ENCODE measurements around the gene TRIM28.
A peak's percentile ranks its signal among the peaks of the same experiment; 100 is the strongest.
"Not testable (repeated sequence)": the region's sequence is repeated elsewhere in the genome, so short reads cannot be mapped to it uniquely, and the experiment has no call there.

TRIM28 gene

DNA sequence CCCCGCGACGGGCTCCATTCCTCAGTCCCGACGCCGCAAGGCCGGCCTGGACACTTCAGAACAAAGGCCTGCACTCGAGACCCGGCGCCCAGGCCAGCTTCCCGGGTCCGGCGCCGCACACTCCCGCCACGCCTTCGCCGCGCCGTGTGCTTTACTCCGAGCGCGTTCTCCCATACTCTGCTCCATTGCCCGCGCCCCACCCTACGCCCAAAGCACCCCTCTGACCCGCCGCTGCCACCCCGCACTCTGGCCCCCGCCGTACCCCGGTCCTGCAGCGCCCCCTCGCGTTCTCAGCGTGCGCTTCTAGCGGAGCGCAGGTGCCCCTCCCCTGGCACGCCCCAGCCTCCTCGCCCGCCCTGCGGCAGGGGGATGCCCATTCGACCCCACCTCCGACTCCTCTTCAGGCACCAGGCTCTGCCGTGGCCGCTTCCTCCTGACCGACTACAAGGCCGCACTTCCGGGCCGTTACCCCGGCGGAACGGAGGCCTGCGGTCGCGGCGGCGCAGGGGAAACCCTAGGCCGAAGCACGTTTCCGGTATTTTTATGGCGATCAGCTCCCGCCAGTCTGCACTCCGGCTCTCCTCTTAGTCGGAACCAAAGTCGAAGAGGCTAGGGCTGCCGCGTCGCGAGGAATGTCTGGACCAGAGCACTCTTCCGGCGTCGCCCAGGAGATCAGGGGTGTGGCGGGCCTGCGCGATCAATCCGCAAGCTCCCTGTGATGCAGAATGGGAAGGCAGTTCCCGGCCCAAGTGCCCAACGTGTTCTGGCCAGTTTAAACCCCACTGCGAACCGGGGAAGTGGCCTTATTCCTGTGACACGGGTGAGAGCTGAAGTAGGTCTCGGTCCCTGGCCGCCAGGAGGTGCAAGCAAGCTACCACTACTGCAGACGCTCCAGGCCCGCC is 24.3 kb upstream of the TRIM28 start, which contains the start of gene ZBTB45:
Gene ZBTB45, minus strand, starts transcription at position 456 of the 902 bp plus-strand sequence. CDS start 2,137 bp downstream, outside the sequence.
- peak; percentile 96 for DNase-seq

DNA sequence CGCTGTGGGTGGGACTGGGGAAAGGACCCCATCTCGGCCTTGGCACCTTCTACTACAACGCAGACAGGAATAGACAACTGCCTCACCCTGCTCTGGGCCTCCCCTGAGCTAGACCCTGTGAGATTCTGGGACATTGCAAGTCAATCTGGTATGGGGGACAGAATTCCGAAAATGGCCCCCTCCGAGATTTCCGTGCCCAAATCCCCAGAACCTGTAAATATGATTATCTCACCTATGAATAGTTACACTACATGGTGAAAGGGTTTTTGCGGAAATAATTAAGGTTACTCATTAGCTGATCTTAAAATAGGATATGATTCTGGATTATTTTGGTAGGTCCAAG is 23.6 kb upstream of the TRIM28 start:
- no peak for DNase-seq

DNA sequence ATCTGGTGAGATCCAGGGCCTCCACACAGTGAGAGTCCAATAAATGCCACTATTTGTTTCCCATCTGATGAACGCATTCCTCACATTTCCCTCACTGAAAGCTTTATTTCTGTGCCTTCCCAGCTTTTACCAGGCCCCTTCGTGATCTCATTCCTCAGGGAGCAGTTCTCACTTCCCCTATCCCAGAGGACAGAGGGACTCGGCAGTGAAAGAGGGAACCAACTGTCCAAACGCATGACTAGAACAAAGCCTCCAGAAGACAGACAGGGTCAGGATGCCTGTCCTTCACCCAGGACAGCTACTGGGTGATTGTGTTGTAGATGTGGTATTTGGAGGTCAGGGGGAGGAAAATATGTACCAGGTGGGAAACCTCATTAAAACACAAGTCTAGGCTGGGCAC is 22.2 kb upstream of the TRIM28 start:
- no peak for DNase-seq

DNA sequence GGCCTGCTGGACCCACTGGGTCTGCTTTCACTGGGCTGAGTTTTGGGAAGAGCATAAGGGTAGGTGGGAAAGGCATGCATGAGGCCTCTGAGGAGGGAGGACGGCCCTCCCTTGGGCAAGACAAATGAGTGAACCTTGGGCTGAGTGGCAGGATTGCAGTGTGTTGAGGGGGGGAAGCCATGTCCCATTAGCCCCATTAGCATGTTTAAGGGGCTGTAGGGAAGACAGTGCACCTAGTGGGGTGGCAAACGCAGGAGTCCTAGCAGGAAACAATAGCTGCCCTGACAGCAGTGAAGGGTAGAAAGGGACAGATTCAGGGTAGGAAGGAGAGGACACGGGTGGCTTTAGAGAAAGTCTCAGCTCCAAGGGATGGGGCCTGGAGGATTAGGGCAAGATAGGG is 21.2 kb upstream of the TRIM28 start:
- no peak for DNase-seq

DNA sequence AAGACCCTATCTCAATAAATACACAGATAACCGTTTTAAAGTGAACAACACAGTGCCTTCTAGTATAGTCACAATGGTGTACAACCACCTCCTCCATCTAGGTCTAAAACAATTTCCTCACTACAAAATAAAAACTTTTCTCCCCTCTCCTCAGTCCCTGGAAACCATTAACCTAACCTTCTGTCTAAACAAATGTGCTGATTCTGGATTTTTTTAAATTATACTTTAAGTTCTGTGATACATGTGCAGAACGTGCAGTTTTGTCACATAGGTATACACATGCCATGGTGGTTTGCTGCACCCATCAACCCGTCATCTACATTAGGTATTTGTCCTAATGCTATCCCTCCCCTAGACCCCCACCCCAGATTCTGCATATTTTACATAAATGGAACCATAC is 14.5 kb upstream of the TRIM28 start:
- no peak for DNase-seq

DNA sequence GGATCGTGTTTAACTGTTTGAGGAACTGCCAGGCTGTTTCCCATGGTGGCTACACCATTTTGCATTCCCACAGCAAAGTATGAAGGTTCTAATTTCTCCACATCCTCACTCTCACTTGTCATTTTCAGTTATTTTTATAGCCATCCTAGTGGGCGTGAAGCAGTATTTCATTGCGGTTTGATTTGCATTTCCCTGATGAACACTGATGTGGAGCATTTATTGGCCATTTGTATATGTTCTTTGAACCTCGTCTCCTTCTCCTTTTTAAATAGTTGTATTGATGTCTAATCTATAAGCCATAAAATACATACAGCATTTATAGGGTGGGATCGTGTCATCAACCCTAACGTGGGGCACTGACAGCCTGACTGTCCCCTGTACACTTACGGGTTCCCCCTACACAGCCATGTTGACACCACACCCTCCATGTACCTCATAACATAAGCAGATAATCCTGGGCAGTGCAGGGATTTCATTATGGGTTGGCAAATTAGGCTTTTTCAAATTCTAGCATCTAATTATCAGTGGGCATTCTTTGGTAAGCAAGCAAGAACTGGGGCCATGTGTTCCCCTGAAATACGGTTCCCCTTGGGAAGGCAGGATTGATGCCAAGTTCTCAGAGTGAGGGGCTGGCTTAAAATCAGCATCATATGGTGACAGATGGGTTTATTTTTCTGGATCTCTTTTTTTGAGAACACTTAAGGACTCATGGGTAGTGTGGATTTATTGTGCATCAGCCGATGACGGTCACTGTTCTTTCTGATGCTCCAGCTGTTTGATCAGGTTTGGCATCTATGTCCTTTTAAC is 12.6 kb upstream of the TRIM28 start:
- DNase-seq = no peak

DNA sequence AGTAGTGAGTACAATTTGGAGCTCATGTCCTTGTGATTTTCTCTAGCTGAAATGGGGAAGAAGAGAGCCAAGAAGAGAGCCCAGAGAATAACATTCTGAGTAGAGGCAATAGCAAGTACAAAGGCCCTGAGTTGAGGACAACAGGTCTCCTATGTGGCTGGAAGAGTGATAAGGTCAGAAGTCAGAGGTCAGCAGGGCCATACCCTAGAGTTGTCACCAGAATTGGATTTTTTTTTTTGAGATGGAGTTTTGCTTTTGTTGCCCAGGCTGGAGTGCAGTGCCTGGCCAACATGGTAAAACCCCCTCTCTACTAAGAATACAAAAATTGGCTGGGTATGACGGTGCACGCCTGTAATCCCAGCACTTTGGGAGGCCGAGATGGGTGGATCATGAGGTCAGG is 8.0 kb upstream of the TRIM28 start:
- DNase-seq = no peak

DNA sequence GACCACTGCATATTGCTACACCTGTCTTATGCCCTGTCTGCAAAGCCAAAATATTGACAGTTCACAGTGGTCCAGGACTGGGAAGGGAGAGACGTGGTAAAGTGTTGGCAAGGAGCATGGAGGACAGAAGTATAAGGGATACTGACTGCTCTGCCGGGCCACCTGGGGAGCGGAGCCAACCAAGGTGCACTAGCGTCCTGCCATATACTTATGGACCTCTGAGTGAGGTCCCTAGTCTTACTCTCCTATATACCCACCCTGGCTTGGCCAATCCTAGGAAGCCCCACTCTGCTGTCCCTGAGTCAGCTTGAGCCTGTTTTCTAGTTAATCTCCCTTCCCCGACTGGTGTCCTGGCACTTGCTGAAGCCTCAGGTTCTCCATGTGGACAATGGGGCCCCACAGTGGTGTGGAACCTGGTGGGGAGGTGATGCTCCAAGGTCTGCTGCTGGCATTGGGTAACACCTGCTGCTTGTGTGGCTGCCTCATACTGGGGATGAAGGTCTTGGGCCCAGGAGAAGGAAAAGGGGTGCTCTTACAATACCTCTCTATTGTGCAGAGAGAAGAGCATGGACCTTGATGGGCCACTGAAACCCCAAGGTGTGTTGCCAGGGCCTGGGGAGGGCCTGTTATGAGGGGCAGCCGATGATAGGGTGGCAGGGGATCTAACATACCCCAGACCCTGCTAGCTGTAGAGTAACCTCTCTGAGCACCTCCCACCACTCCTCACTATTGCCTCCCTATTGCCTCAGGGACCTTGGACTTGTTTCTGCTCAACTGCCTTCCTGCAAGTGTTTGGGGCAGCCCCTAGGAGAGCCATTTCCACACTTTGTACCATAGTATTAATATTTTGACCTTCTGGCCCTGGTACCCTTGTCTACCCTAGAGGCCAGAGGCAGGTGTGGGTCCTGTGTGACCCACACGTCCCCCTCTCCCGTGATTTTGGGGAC is 6.7 kb upstream of the TRIM28 start:
- DNase-seq = no peak

DNA sequence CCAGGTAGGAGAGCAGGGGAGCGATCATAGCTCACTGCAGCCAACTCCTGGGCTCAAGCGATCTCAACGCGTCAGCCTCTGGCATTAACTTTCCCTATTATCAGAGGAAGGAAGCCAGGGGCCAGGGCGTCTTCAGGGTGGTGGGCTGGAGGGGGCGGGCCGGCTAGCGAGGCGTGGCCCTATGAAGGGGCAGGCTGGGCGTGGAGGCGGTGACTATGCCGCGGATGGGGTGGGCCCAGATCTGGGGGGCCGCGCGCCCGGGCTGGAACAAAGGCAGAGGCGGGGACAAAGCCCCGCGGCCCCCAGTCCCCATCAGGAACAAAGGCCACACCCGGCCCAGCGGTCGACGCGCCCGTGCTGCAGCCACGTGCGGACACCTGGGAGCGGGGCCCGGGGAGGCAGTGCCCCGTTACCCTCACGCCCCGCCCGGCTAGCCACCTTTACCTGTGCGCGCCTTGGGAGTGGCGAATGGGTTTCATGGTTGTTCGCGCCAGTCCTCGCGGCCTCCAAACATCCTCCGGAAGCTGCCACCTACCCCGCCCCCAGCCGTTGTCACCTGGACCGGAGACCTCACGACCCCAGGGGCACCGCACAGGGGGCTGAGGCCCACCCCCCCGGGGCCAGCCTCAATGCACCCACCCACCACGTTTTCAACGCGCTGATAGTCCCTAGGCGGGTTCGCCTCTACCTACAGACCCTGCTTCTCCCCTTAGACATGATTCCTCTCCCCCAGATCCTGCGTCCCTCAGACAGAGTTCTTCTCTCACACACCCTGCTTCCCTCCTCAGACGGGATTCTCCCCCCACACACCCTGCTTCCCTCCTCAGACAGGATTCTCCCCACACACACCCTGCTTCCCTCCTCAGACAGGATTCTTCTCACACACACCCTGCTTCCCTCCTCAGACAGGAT is 5.4 kb upstream of the TRIM28 start:
- DNase-seq = peak; percentile 86

DNA sequence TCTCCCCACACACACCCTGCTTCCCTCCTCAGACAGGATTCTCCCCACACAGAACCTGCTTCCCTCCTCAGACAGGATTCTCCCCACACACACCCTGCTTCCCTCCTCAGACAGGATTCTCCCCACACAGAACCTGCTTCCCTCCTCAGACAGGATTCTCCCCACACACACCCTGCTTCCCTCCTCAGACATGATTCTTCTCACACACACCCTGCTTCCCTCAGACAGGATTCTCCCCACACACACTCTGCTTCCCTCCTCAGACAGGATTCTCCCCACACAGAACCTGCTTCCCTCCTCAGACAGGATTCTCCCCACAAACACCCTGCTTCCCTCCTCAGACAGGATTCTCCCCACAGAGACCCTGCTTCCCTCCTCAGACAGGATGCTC is 4.7 kb upstream of the TRIM28 start:
- DNase-seq = not testable (repeated sequence)

DNA sequence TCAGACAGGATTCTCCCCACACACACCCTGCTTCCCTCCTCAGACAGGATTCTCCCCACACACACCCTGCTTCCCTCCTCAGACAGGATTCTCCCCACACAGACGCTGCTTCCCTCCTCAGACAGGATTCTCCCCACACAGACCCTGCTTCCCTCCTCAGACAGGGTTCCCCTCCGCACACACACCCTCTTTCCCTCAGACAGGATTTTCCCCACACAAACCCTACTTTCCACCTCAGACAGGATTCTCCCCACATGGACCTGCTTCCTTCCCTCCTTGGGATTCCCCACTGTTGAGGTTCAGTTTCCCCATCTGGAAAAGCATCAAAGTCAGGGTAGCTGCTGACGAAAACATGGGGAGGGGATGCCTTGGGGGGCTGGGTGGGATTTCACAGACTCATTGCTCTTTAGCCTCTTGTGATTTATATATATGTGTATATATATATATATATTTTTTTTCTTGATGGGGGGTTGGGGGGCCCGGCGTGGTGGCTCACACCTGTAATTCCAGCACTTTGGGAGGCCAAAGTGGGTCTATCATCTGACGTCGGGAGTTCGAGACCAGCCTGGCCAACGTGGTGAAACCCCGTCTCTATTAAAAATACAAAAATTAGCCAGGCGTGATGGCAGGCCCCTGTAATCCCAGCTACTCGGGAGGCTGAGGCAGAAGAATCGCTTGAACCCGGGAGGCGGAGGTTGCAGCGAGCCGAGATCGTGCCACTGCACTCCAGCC is 1.1 kb upstream of the TRIM28 start:
- DNase-seq = not testable (repeated sequence)

DNA sequence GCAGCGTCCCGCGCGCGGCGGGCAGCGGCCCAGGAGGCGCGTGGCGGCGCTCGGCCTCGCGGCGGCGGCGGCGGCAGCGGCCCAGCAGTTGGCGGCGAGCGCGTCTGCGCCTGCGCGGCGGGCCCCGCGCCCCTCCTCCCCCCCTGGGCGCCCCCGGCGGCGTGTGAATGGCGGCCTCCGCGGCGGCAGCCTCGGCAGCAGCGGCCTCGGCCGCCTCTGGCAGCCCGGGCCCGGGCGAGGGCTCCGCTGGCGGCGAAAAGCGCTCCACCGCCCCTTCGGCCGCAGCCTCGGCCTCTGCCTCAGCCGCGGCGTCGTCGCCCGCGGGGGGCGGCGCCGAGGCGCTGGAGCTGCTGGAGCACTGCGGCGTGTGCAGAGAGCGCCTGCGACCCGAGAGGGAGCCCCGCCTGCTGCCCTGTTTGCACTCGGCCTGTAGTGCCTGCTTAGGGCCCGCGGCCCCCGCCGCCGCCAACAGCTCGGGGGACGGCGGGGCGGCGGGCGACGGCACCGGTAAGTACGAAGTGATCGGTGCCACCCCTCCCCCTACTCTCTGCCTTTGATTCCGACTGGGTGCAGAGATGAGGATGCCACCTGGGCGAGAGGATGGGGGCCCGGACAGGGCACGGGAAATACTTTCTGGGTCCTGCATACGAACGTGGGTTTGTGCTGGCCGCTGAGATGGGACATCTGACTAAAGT is 874 bp downstream of the TRIM28 start:
- DNase-seq = no peak

DNA sequence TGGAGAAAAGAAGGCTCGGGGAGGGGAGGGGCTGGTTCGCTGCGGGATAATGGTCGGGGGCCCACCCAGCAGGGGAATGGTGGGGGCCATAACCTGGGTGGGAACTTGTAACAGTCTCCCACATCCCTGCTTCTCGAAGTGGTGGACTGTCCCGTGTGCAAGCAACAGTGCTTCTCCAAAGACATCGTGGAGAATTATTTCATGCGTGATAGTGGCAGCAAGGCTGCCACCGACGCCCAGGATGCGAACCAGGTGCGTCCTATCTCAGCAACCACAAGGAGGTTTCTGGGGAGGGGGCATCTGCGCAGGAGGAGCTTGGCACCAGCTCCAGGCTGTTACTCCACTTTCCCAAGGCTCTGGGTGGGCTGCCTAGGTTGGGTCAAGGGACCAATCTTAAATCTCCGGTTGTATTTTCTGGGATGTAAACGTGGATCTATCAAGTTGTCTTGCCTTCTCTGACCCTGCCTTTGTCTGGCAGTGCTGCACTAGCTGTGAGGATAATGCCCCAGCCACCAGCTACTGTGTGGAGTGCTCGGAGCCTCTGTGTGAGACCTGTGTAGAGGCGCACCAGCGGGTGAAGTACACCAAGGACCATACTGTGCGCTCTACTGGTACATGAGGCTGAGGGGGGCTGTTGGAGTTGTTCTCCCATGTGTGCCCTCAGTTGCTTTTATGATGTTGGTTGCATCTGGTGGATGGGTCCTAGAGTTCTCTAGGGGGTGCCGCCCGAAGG is 1.6 kb downstream of the TRIM28 start:
- no peak for DNase-seq

DNA sequence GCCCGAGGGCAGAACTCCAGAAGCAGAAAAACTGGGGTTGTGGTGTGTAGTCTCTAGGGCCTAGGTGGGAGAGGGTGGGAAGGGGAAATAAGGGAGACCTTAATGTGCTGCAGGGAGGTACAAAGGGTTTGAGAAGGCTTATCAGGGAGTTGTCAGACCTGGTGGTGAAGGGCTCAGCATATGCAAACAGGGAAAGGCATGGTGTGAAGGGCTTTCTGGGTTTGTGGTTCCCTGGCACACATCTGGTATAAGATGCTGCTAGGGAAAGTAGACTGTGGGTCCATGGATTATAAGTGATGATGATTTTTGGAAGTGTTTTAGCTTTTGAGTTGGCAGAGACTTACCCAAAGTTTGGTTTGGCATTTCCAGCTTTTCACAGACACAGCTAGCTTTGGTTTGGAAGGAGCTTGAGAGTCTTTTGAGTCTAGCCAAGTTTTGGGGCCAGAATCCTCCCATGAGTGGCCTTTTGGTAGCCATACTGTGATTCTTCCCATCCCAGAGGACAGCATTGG is 2.2 kb downstream of the TRIM28 start:
- no peak for DNase-seq

DNA sequence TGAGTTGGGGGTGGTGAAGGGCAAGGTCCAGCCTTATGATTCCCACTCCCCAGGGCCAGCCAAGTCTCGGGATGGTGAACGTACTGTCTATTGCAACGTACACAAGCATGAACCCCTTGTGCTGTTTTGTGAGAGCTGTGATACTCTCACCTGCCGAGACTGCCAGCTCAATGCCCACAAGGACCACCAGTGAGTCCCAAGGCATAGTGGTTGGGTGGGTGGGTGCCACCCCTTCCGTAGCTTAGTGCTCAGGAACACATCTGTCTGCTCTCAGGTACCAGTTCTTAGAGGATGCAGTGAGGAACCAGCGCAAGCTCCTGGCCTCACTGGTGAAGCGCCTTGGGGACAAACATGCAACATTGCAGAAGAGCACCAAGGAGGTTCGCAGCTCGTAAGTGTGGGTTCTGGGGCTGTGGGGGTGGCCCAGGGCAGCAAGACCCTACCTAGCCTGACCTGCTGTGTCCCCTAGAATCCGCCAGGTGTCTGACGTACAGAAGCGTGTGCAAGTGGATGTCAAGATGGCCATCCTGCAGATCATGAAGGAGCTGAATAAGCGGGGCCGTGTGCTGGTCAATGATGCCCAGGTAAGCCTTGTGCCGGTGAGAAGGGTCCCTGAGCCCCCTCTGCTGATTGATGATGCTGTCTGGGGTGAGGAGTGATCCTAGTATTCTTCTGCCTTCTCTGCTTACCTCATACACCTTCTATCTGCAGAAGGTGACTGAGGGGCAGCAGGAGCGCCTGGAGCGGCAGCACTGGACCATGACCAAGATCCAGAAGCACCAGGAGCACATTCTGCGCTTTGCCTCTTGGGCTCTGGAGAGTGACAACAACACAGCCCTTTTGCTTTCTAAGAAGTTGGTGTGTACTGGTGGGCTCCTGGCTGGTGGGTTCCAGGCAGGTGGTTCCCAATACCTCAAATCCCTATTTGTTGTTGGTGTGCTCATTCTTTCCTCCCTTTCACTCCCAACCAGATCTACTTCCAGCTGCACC is 3.8 kb downstream of the TRIM28 start:
- DNase-seq = no peak

DNA sequence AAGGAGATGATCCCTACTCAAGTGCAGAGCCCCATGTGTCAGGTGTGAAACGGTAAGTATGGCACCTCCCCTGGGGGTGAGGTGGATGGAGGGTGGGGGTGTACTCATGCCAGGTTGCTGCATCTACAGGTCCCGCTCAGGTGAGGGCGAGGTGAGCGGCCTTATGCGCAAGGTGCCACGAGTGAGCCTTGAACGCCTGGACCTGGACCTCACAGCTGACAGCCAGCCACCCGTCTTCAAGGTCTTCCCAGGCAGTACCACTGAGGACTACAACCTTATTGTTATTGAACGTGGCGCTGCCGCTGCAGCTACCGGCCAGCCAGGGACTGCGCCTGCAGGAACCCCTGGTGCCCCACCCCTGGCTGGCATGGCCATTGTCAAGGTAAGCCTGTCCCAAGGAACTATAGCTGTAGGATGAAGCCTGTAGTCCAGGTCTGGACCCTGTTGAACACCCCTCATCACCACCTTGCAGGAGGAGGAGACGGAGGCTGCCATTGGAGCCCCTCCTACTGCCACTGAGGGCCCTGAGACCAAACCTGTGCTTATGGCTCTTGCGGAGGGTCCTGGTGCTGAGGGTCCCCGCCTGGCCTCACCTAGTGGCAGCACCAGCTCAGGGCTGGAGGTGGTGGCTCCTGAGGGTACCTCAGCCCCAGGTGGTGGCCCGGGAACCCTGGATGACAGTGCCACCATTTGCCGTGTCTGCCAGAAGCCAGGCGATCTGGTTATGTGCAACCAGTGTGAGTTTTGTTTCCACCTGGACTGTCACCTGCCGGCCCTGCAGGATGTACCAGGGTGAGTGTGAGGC is 5.2 kb downstream of the TRIM28 start:
- DNase-seq = no peak

DNA sequence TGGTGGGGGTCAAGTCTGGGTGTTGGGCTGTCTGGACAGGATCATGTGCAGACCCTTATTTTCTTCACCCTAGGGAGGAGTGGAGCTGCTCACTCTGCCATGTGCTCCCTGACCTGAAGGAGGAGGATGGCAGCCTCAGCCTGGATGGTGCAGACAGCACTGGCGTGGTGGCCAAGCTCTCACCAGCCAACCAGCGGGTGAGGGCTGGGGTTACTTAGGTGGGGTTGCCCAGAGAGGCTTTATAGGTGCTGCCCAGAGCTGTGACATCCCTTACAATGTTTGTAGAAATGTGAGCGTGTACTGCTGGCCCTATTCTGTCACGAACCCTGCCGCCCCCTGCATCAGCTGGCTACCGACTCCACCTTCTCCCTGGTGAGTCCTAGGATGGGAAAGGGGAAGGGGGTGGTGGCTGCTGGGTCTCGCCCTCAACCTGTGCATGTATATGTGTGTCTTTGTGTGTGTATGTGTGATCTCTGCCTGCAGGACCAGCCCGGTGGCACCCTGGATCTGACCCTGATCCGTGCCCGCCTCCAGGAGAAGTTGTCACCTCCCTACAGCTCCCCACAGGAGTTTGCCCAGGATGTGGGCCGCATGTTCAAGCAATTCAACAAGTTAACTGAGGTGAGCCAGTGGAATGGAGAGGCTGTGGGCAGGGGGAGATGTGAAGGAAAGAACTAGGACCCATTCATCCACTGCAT is 5.9 kb downstream of the TRIM28 start:
- no peak for DNase-seq
